Gastroesophageal sphincter (tissue), 3 donors: ENCODE data around the gene PSMG3.

ENCODE experiments used
- EP300 ChIP-seq: sonication (generic); formaldehyde crosslinking; IDR thresholded peaks from one replicate; pipeline ENCODE4 v1.6.1; 2017; ENCODE audit warnings: antibody characterized with exemption, mild to moderate bottlenecking
- TF ChIP-seq, protein P1 (sequence below), 4 experiments: fragments of 200-600 bp in 2 of 4; fragments of 450-650 bp in 2 of 4; sonication (generic) in 1 of 4; IDR thresholded peaks; one replicate each; pipeline ENCODE4 v1.5.1; 2017 to 2019; ENCODE audit warnings: antibody characterized with exemption in 4 of 4, mild to moderate bottlenecking in 2 of 4, moderate library complexity in 2 of 4

- TF ChIP-seq, protein P1, sequence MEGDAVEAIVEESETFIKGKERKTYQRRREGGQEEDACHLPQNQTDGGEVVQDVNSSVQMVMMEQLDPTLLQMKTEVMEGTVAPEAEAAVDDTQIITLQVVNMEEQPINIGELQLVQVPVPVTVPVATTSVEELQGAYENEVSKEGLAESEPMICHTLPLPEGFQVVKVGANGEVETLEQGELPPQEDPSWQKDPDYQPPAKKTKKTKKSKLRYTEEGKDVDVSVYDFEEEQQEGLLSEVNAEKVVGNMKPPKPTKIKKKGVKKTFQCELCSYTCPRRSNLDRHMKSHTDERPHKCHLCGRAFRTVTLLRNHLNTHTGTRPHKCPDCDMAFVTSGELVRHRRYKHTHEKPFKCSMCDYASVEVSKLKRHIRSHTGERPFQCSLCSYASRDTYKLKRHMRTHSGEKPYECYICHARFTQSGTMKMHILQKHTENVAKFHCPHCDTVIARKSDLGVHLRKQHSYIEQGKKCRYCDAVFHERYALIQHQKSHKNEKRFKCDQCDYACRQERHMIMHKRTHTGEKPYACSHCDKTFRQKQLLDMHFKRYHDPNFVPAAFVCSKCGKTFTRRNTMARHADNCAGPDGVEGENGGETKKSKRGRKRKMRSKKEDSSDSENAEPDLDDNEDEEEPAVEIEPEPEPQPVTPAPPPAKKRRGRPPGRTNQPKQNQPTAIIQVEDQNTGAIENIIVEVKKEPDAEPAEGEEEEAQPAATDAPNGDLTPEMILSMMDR (IDR thresholded peaks at IDR 0.05), result no peak
- no peak for TF ChIP-seq EP300
Measured at GRCh38 chr7:1545417-1546246, 24.2 kb downstream of the PSMG3 start.
